ENCODE results near the gene NEK1.

The NEK1 gene

GRCh38 chr4:169439244-169439643 is 173.1 kb downstream of the NEK1 start:
- TF ChIP-seq REST (IDR thresholded peaks at IDR 0.05; ENCODE audit: insufficient read depth in 1 of 2, low read depth in 2 of 2, low read length in 2 of 2) = no peak

- no peak for TF ChIP-seq FOXP2 (optimal IDR thresholded peaks at IDR 0.05; ENCODE audit: borderline replicate concordance, extremely low read depth, extremely low read length, insufficient read depth)
- no peak for TF ChIP-seq TAF1 (IDR thresholded peaks at IDR 0.05; ENCODE audit: borderline replicate concordance, insufficient read depth, low read length)
- TF ChIP-seq POLR2AphosphoS5 (IDR thresholded peaks at IDR 0.05; ENCODE audit: low read depth, low read length) = no peak
- TF ChIP-seq REST (IDR thresholded peaks at IDR 0.05; ENCODE audit: insufficient read depth in 1 of 2, low read depth in 2 of 2, low read length in 2 of 2) = no peak
- TF ChIP-seq SIN3A (IDR thresholded peaks at IDR 0.05; ENCODE audit: borderline replicate concordance, insufficient read depth, low read length) = no peak
Observed at GRCh38 chr4:169438057-169438480, 174.3 kb downstream of the NEK1 start.

- TF ChIP-seq REST (IDR thresholded peaks at IDR 0.05; ENCODE audit: insufficient read depth in 1 of 2, low read depth in 2 of 2, low read length in 2 of 2) (no peak), TAF1 (IDR thresholded peaks at IDR 0.05; ENCODE audit: borderline replicate concordance, insufficient read depth, low read length) (no peak), SIN3A (IDR thresholded peaks at IDR 0.05; ENCODE audit: borderline replicate concordance, insufficient read depth, low read length) (no peak), FOXP2 (optimal IDR thresholded peaks at IDR 0.05; ENCODE audit: borderline replicate concordance, extremely low read depth, extremely low read length, insufficient read depth) (no peak), POLR2AphosphoS5 (IDR thresholded peaks at IDR 0.05; ENCODE audit: low read depth, low read length) (no peak)
Observed at GRCh38 chr4:169437299-169438047, 174.9 kb downstream of the NEK1 start.

GRCh38 chr4:169436734-169437133 is 175.6 kb downstream of the NEK1 start:
- TF ChIP-seq TAF1 (IDR thresholded peaks at IDR 0.05; ENCODE audit: borderline replicate concordance, insufficient read depth, low read length) (no peak), REST (IDR thresholded peaks at IDR 0.05; ENCODE audit: insufficient read depth in 1 of 2, low read depth in 2 of 2, low read length in 2 of 2) (no peak), SIN3A (IDR thresholded peaks at IDR 0.05; ENCODE audit: borderline replicate concordance, insufficient read depth, low read length) (no peak), FOXP2 (optimal IDR thresholded peaks at IDR 0.05; ENCODE audit: borderline replicate concordance, extremely low read depth, extremely low read length, insufficient read depth) (no peak), POLR2AphosphoS5 (IDR thresholded peaks at IDR 0.05; ENCODE audit: low read depth, low read length) (no peak)

- no peak for TF ChIP-seq SIN3A (IDR thresholded peaks at IDR 0.05; ENCODE audit: borderline replicate concordance, insufficient read depth, low read length)
- no peak for TF ChIP-seq TAF1 (IDR thresholded peaks at IDR 0.05; ENCODE audit: borderline replicate concordance, insufficient read depth, low read length)
- TF ChIP-seq POLR2AphosphoS5 (IDR thresholded peaks at IDR 0.05; ENCODE audit: low read depth, low read length) = no peak
- no peak for TF ChIP-seq REST (IDR thresholded peaks at IDR 0.05; ENCODE audit: insufficient read depth in 1 of 2, low read depth in 2 of 2, low read length in 2 of 2)
- TF ChIP-seq FOXP2 (optimal IDR thresholded peaks at IDR 0.05; ENCODE audit: borderline replicate concordance, extremely low read depth, extremely low read length, insufficient read depth) = no peak
Observed at GRCh38 chr4:169428376-169428775, 184.0 kb downstream of the NEK1 start.

All from PFSK-1 (cell line).